ENCODE data around the gene RPRD2.

DNA sequence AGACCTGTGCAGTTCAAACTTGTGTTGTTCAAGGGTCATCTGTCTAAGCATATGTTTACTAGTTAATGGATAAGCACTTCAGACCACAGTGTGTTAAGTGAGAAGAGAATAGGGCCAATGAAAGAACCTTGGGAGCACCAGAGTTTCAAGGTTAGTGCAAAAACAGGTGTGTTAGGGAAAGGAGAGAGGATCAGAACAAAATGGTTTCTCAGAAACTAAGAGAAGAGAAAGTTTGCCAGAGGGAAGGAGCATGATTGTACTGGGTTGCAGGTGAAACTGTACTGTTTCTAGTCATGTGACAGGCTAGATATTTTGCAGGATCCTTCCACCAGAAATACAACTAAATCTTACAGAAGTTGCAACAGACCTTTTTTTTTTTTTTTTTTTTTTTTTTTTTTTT lies 23.3 kb downstream of the RPRD2 start:
- TF ChIP-seq, protein P1, sequence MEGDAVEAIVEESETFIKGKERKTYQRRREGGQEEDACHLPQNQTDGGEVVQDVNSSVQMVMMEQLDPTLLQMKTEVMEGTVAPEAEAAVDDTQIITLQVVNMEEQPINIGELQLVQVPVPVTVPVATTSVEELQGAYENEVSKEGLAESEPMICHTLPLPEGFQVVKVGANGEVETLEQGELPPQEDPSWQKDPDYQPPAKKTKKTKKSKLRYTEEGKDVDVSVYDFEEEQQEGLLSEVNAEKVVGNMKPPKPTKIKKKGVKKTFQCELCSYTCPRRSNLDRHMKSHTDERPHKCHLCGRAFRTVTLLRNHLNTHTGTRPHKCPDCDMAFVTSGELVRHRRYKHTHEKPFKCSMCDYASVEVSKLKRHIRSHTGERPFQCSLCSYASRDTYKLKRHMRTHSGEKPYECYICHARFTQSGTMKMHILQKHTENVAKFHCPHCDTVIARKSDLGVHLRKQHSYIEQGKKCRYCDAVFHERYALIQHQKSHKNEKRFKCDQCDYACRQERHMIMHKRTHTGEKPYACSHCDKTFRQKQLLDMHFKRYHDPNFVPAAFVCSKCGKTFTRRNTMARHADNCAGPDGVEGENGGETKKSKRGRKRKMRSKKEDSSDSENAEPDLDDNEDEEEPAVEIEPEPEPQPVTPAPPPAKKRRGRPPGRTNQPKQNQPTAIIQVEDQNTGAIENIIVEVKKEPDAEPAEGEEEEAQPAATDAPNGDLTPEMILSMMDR (IDR thresholded peaks at IDR 0.05; ENCODE audit: insufficient read depth, low read length) = no peak
- TF ChIP-seq POLR2AphosphoS5 (IDR thresholded peaks at IDR 0.05; ENCODE audit: low read depth) = no peak
